Measurements from ENCODE around the gene DMGDH.

Gene DMGDH

GRCh38 chr5:79093762-79094161 is 24.3 kb upstream of the DMGDH start:
- WGBS, 2 experiments = 84 to 92% methylated on average over 3 of the region's 3 CpGs
- Histone ChIP-seq H3K4me1 (ENCODE audit: control insufficient read depth, insufficient read depth, low read length) (no peaks in the 10 kb centered on the region), H3K36me3 (ENCODE audit: control insufficient read depth, insufficient read depth, low read length) (no peaks in the 10 kb centered on the region), H3K27me3 (ENCODE audit: control insufficient read depth, insufficient read depth, low read length, poor library complexity, severe bottlenecking) (no peaks in the 10 kb centered on the region), H3K4me3 (ENCODE audit: insufficient read depth, low read depth, low read length) (no peak overlapping the region), H3K27ac (ENCODE audit: insufficient read depth, low read depth, low read length, poor library complexity, severe bottlenecking) (no peak overlapping the region), H3K9me3 (ENCODE audit: control insufficient read depth, low read length) (no peaks in the 10 kb centered on the region)

DNA sequence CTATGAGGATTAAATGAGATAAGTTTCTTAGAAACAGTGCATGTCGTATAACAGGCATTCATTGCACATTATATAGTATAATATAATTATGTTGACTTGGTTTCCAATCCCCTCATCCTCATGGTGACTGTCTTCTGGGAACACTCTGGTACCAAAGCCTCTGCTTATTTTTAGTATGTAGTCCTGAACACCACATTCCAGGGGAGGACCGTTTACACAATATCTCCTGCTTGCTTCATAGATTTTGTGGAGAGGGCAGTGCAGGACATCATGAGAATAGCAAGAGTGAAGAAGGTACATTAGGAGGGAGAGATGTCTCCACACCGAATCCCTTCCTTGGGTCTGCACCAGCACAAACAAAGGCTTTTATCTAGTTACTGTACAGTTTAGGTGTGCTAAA is 21.6 kb upstream of the DMGDH start:
- WGBS, 2 experiments = 89 to 97% methylated on average over 2 of the region's 3 CpGs

GRCh38 chr5:79088507-79088906 is 19.0 kb upstream of the DMGDH start:
- Histone ChIP-seq H3K4me1 (ENCODE audit: control insufficient read depth, insufficient read depth, low read length) (no peaks in the 10 kb centered on the region), H3K27me3 (ENCODE audit: control insufficient read depth, insufficient read depth, low read length, poor library complexity, severe bottlenecking) (no peaks in the 10 kb centered on the region), H3K4me3 (ENCODE audit: insufficient read depth, low read depth, low read length) (no peak overlapping the region), H3K27ac (ENCODE audit: insufficient read depth, low read depth, low read length, poor library complexity, severe bottlenecking) (no peak overlapping the region), H3K36me3 (ENCODE audit: control insufficient read depth, insufficient read depth, low read length) (no peaks in the 10 kb centered on the region), H3K9me3 (ENCODE audit: control insufficient read depth, low read length) (no peaks in the 10 kb centered on the region)
- WGBS, 2 experiments = 86 to 87% methylated on average over 4 of the region's 4 CpGs

More for the DNA sequence above, 21.6 kb upstream of the DMGDH start:
- no peak overlapping the region for H3K27ac ChIP-seq (ENCODE audit: insufficient read depth, low read depth, low read length, poor library complexity, severe bottlenecking)
- H3K4me3 ChIP-seq (ENCODE audit: insufficient read depth, low read depth, low read length) = no peak overlapping the region
- no peaks in the 10 kb centered on the region for H3K27me3 ChIP-seq (ENCODE audit: control insufficient read depth, insufficient read depth, low read length, poor library complexity, severe bottlenecking)
- no peaks in the 10 kb centered on the region for H3K4me1 ChIP-seq (ENCODE audit: control insufficient read depth, insufficient read depth, low read length)
- no peaks in the 10 kb centered on the region for H3K9me3 ChIP-seq (ENCODE audit: control insufficient read depth, low read length)
- no peaks in the 10 kb centered on the region for H3K36me3 ChIP-seq (ENCODE audit: control insufficient read depth, insufficient read depth, low read length)

DNA sequence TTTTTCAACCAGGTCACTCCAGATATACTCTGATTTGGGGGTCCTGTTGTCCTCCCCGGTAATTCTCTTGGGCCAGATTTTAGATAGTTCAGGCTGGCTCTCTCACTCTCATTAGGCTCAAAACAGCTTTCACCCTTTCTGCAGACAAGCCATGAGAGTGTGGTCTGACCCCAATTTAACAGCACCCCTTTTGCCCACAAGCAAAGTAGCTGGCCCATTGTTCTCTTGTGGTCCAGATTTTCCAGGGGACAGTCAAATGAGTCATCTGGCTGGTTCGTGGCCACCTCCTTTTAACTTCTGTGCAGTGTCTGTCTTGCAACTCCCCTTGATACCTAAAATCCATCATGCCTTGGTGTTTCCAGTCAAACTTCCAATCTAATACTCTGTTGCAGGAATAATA is 16.6 kb upstream of the DMGDH start:
- no peaks in the 10 kb centered on the region for H3K36me3 ChIP-seq (ENCODE audit: control insufficient read depth, insufficient read depth, low read length)
- H3K27me3 ChIP-seq (ENCODE audit: control insufficient read depth, insufficient read depth, low read length, poor library complexity, severe bottlenecking) = no peaks in the 10 kb centered on the region
- H3K27ac ChIP-seq (ENCODE audit: insufficient read depth, low read depth, low read length, poor library complexity, severe bottlenecking) = no peak overlapping the region
- H3K4me3 ChIP-seq (ENCODE audit: insufficient read depth, low read depth, low read length) = no peak overlapping the region
- H3K9me3 ChIP-seq (ENCODE audit: control insufficient read depth, low read length) = no peaks in the 10 kb centered on the region
- H3K4me1 ChIP-seq (ENCODE audit: control insufficient read depth, insufficient read depth, low read length) = no peaks in the 10 kb centered on the region
- WGBS, 2 experiments = 89 to 90% methylated on average over 2 of the region's 2 CpGs

DNA sequence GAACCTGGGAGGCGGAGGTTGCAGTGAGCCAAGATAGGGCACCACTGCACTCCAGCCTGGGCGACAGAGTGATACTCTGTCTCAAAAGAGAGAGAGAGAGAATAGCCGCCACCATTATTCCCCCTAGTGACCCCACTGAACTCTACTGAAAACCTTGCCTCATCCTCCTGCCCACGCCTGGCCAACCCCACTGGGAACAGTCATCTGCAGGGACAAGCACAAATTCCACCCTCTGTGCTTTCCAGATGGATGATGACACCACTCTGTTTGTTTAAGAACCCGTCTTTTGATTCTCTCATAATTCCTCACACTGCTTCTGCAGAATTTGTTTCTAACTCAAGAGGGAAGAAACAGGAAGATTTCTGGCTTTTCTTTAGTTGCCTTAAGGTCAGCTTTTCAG is 12.3 kb upstream of the DMGDH start:
- 88 to 90% methylated on average over 5 of the region's 5 CpGs for WGBS, 2 experiments

GRCh38 chr5:79080804-79081203 is 11.3 kb upstream of the DMGDH start:
- Histone ChIP-seq H3K4me1 (ENCODE audit: control insufficient read depth, insufficient read depth, low read length) (no peaks in the 10 kb centered on the region), H3K9me3 (ENCODE audit: control insufficient read depth, low read length) (no peaks in the 10 kb centered on the region), H3K4me3 (ENCODE audit: insufficient read depth, low read depth, low read length) (no peak overlapping the region), H3K27ac (ENCODE audit: insufficient read depth, low read depth, low read length, poor library complexity, severe bottlenecking) (no peak overlapping the region), H3K36me3 (ENCODE audit: control insufficient read depth, insufficient read depth, low read length) (no peaks in the 10 kb centered on the region), H3K27me3 (ENCODE audit: control insufficient read depth, insufficient read depth, low read length, poor library complexity, severe bottlenecking) (no peaks in the 10 kb centered on the region)
- WGBS, 2 experiments = 88% methylated on average over 2 of the region's 2 CpGs

More for the DNA sequence above, 12.3 kb upstream of the DMGDH start:
- Histone ChIP-seq H3K27me3 (ENCODE audit: control insufficient read depth, insufficient read depth, low read length, poor library complexity, severe bottlenecking) (no peaks in the 10 kb centered on the region), H3K4me3 (ENCODE audit: insufficient read depth, low read depth, low read length) (no peak overlapping the region), H3K36me3 (ENCODE audit: control insufficient read depth, insufficient read depth, low read length) (no peaks in the 10 kb centered on the region), H3K9me3 (ENCODE audit: control insufficient read depth, low read length) (no peaks in the 10 kb centered on the region), H3K27ac (ENCODE audit: insufficient read depth, low read depth, low read length, poor library complexity, severe bottlenecking) (no peak overlapping the region), H3K4me1 (ENCODE audit: control insufficient read depth, insufficient read depth, low read length) (no peaks in the 10 kb centered on the region)

DNA sequence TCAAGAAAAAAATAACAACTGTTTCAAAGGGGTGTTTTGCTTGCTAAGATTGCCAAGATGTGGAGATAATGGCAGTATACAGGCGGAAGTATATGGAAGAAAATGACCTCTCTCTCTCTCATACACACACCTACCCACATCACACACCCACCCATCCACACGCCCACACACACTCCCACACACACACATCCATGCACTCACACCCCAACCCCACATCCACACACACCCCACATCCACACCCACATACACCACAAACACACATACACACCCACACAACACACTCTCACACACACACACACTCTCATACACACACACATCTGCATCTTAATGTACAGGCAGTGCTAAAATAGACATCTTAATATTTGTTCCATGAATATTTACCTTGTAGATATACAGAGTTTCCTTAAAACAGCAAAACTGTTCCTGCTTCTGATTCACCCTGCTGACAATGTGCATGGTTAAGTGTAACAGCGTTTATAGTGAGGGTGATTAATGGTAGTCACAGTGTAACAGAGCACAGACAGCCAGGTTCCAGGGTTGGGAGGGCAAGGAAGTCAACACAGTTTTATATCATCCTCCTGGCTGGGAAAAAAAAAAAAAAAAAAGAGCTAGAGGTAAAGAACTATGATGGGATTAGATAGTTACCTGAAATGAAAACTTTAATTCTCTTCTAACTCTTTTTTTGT is 8.3 kb upstream of the DMGDH start:
- WGBS, 2 experiments = 89 to 90% methylated on average over 3 of the region's 3 CpGs
- H3K4me1 ChIP-seq (ENCODE audit: control insufficient read depth, insufficient read depth, low read length) = no peaks in the 10 kb centered on the region
- H3K9me3 ChIP-seq (ENCODE audit: control insufficient read depth, low read length) = no peaks in the 10 kb centered on the region
- H3K36me3 ChIP-seq (ENCODE audit: control insufficient read depth, insufficient read depth, low read length) = no peaks in the 10 kb centered on the region
- H3K4me3 ChIP-seq (ENCODE audit: insufficient read depth, low read depth, low read length) = no peak overlapping the region
- no peaks in the 10 kb centered on the region for H3K27me3 ChIP-seq (ENCODE audit: control insufficient read depth, insufficient read depth, low read length, poor library complexity, severe bottlenecking)
- H3K27ac ChIP-seq (ENCODE audit: insufficient read depth, low read depth, low read length, poor library complexity, severe bottlenecking) = no peak overlapping the region

GRCh38 chr5:79076819-79077218 is 7.3 kb upstream of the DMGDH start:
- no peaks in the 10 kb centered on the region for H3K4me1 ChIP-seq (ENCODE audit: control insufficient read depth, insufficient read depth, low read length)
- no peaks in the 10 kb centered on the region for H3K27me3 ChIP-seq (ENCODE audit: control insufficient read depth, insufficient read depth, low read length, poor library complexity, severe bottlenecking)
- H3K9me3 ChIP-seq (ENCODE audit: control insufficient read depth, low read length) = no peaks in the 10 kb centered on the region
- H3K4me3 ChIP-seq (ENCODE audit: insufficient read depth, low read depth, low read length) = no peak overlapping the region
- WGBS, 2 experiments = 93 to 95% methylated on average over 4 of the region's 4 CpGs
- H3K27ac ChIP-seq (ENCODE audit: insufficient read depth, low read depth, low read length, poor library complexity, severe bottlenecking) = no peak overlapping the region
- H3K36me3 ChIP-seq (ENCODE audit: control insufficient read depth, insufficient read depth, low read length) = no peaks in the 10 kb centered on the region

DNA sequence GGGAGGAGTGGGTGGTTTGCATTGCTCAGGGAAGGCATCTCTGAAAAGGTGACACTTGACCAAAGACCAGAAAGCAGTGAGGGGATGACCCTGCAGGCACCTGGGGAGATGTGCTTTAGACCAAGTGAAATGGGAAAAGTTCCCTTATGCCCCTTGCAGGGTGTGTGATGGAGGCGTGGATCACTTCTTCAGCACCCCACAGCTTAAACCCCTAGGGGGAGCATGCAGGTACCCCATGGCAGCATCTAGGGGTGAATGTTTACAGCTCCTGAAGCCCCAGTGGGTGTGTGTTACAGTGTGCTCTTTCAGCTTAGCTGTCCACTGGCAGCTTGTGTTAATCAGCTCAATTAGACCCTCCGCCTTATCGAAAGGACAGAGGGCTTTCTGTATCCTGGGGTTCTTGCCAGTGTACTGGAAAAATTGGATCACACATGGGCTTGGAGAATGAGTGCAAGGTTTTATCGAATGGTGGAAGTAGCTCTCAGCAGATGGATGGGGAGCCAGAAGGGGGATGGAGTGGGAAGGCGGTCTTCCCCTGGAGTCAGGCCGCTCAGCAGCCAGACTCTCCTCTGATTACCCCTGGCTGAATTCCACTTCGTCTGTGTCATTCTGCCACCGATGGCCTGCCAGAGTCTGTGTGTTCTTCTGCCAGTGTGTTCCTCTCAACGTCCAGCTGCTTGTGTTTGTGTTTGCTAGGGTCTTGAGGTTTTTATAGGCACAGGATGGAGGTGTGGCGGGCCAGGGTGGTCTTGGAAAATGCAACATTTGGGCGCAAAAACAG is 6.4 kb upstream of the DMGDH start:
- H3K9me3 ChIP-seq (ENCODE audit: control insufficient read depth, low read length) = no peaks in the 10 kb centered on the region
- no peaks in the 10 kb centered on the region for H3K27me3 ChIP-seq (ENCODE audit: control insufficient read depth, insufficient read depth, low read length, poor library complexity, severe bottlenecking)
- WGBS, 2 experiments = 92 to 94% methylated on average over 11 of the region's 11 CpGs
- no peaks in the 10 kb centered on the region for H3K4me1 ChIP-seq (ENCODE audit: control insufficient read depth, insufficient read depth, low read length)
- H3K36me3 ChIP-seq (ENCODE audit: control insufficient read depth, insufficient read depth, low read length) = no peaks in the 10 kb centered on the region
- H3K27ac ChIP-seq (ENCODE audit: insufficient read depth, low read depth, low read length, poor library complexity, severe bottlenecking) = no peak overlapping the region
- H3K4me3 ChIP-seq (ENCODE audit: insufficient read depth, low read depth, low read length) = no peak overlapping the region

- Histone ChIP-seq H3K9me3 (ENCODE audit: control insufficient read depth, low read length) (no peaks in the 10 kb centered on the region), H3K27ac (ENCODE audit: insufficient read depth, low read depth, low read length, poor library complexity, severe bottlenecking) (no peak overlapping the region), H3K36me3 (ENCODE audit: control insufficient read depth, insufficient read depth, low read length) (no peaks in the 10 kb centered on the region), H3K4me1 (ENCODE audit: control insufficient read depth, insufficient read depth, low read length) (no peaks in the 10 kb centered on the region), H3K4me3 (ENCODE audit: insufficient read depth, low read depth, low read length) (no peak overlapping the region), H3K27me3 (ENCODE audit: control insufficient read depth, insufficient read depth, low read length, poor library complexity, severe bottlenecking) (no peaks in the 10 kb centered on the region)
- 89 to 93% methylated on average over 6 of the region's 6 CpGs for WGBS, 2 experiments
Measured at GRCh38 chr5:79074641-79075040, 5.2 kb upstream of the DMGDH start.

Measured in ectodermal cell (in vitro differentiated cells).